Stimulated activated naive CD8-positive, alpha-beta T cell treated with anti-CD3 and anti-CD28 coated beads, Interleukin-15, Interleukin-2, amounts not matched to agents 100 ng/mL and 50 ng/mL, for 24 hours (primary cell): ENCODE results near the gene CIB1.

Experiments used
- H3K27ac Mint-ChIP-seq: one replicate; pipeline ENCODE4 v1.8.0; 2021; ENCODE audit warnings: mild to moderate bottlenecking, mixed read lengths
- H3K27me3 Mint-ChIP-seq: one replicate; pipeline ENCODE4 v1.8.0; 2021; ENCODE audit warnings: mixed read lengths
- H3K36me3 Mint-ChIP-seq: one replicate; pipeline ENCODE4 v1.8.0; 2021; ENCODE audit warnings: low read depth, mixed read lengths
- H3K4me1 Mint-ChIP-seq: one replicate; pipeline ENCODE4 v1.8.0; 2021; ENCODE audit warnings: low read depth, mixed read lengths
- H3K4me3 Mint-ChIP-seq: one replicate; pipeline ENCODE4 v1.8.0; 2021; ENCODE audit warnings: mild to moderate bottlenecking, mixed read lengths
- H3K9me3 Mint-ChIP-seq: one replicate; pipeline ENCODE4 v1.8.0; 2021; ENCODE audit warnings: mixed read lengths

Gene CIB1

DNA sequence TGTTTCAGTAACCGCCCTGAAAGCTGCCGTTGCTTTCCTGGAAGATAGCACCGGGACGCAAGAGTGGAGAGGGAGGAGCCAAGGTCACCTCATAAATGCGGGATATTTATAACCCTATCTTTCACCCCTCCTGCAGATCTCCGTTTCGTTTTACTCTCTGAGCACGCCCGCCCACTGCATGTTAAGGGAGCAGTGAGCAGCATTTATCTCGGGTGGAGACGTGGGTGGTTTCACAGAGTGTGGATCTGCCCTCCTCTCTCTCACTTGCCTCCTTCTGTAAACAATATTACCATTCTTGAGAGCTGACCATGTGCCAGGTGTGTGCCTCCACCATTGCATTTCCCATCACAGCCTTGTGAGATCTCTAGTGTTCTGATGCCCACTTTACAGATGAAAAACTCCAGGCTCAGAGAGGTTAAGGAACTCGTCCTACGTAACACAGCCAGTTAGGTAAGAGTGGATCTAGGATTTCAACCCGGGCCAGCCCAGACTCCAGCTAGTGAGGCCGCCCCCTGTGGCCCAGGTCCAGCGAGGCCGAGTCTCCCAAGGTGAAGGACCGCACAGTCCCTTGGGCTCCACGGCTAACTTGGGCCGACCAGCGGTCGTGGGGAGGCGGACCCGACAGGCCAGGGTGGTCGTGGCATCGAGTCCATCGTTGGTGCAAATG lies 49.5 kb downstream of the CIB1 start:
- H3K4me3 Mint-ChIP-seq, result peak overlapping the region; percentile 77
- no peaks in the 10 kb centered on the region for H3K9me3 Mint-ChIP-seq
- H3K27me3 Mint-ChIP-seq, result no peaks in the 10 kb centered on the region
- no peaks in the 10 kb centered on the region for H3K36me3 Mint-ChIP-seq
- peak overlapping the region; percentile 72 for H3K27ac Mint-ChIP-seq
- peaks cover 24% of the 10 kb centered on the region for H3K4me1 Mint-ChIP-seq

DNA sequence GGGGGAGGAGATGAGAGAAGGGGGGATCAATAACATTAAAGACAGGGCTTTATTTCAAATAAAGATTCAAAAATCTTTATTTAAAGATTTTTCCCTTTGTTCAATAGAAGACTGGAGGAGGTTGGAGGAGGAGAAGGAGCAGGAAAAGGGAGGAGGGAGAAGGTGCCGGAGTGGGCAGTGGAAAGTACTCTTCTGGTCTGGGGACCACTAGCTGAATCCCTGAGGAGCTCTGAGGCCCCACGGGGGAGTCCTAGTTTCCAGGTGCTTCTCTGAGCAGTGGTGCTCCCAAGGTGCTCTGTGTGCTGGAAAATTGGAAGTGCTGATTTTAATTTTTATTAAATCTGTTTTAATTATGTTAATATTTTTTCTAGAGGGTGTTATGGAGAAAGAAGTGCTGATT lies 52.0 kb downstream of the CIB1 start:
- no peak overlapping the region for H3K4me3 Mint-ChIP-seq
- peaks cover 24% of the 10 kb centered on the region for H3K4me1 Mint-ChIP-seq
- H3K27me3 Mint-ChIP-seq, result no peaks in the 10 kb centered on the region
- H3K36me3 Mint-ChIP-seq, result no peaks in the 10 kb centered on the region
- H3K9me3 Mint-ChIP-seq, result no peaks in the 10 kb centered on the region
- H3K27ac Mint-ChIP-seq, result no peak overlapping the region
